ENCODE measurements around the gene ASB16. TPM values are rescaled to one million over a fixed set of nuclear protein-coding genes. Genes with fewer than 3 reads are reported as not detected.

Gene ASB16
- total and polyA plus RNA-seq, 10 of the 15 experiments (the other 5 are each of a cell fraction or from before 2014, with no cell fraction given) = 0.07 to 1.1 (median 0.44) TPM; not detected in 5

GRCh38 chr17:44128383-44128782 is 42.1 kb upstream of the ASB16 start:
- H2AFZ ChIP-seq (ENCODE audit: control insufficient read depth, low read depth, low read length) = no peak overlapping the region
- TF ChIP-seq, protein P1, sequence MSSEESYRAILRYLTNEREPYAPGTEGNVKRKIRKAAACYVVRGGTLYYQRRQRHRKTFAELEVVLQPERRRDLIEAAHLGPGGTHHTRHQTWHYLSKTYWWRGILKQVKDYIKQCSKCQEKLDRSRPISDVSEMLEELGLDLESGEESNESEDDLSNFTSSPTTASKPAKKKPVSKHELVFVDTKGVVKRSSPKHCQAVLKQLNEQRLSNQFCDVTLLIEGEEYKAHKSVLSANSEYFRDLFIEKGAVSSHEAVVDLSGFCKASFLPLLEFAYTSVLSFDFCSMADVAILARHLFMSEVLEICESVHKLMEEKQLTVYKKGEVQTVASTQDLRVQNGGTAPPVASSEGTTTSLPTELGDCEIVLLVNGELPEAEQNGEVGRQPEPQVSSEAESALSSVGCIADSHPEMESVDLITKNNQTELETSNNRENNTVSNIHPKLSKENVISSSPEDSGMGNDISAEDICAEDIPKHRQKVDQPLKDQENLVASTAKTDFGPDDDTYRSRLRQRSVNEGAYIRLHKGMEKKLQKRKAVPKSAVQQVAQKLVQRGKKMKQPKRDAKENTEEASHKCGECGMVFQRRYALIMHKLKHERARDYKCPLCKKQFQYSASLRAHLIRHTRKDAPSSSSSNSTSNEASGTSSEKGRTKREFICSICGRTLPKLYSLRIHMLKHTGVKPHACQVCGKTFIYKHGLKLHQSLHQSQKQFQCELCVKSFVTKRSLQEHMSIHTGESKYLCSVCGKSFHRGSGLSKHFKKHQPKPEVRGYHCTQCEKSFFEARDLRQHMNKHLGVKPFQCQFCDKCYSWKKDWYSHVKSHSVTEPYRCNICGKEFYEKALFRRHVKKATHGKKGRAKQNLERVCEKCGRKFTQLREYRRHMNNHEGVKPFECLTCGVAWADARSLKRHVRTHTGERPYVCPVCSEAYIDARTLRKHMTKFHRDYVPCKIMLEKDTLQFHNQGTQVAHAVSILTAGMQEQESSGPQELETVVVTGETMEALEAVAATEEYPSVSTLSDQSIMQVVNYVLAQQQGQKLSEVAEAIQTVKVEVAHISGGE (CRISPR knock-in tag; IDR thresholded peaks at IDR 0.05) = no peak
- ChIA-PET POLR2A (interaction anchor here (0.6 kb wide), 2 partner anchors 28 to 131 kb away, joined by 3 read pairs; no protein-coding TSS in a partner anchor), SMC1A (ENCODE audit: uncharacterized antibody, unreplicated experiment) (interaction anchor here (0.7 to 2.5 kb wide), 3 partner anchors 16 to 40 kb away, joined by 3 to 7 read pairs (median 3); no protein-coding TSS in a partner anchor), CTCF (interaction anchor here (0.7 kb wide), 1 partner anchor 13 kb away, joined by 4 read pairs; no protein-coding TSS in a partner anchor), RAD21 (ENCODE audit: unreplicated experiment) (no interaction called here)
- H3K4me2 ChIP-seq (ENCODE audit: control insufficient read depth, insufficient read depth) = no peak overlapping the region
- H3K36me3 ChIP-seq (ENCODE audit: control insufficient read depth in 2 of 2, insufficient read depth in 2 of 2, low read length in 1 of 2) = no peaks in the 10 kb centered on the region
- no peak for ATAC-seq
- H3K27ac ChIP-seq (ENCODE audit: control insufficient read depth, insufficient read depth) = no peak overlapping the region
- in situ Hi-C loops (cut with MboI) = no loop called here
- H3K9me3 ChIP-seq (replicated peaks; ENCODE audit: control insufficient read depth, insufficient read depth, low read length) = no peaks in the 10 kb centered on the region
- WGBS (ENCODE audit: insufficient coverage, insufficient replicate concordance, low lambda C conversion rate, missing lambda C conversion rate) = 77% methylated on average over 7 of the region's 7 CpGs
- H3K79me2 ChIP-seq (ENCODE audit: control insufficient read depth, insufficient read depth, low read length) = peaks cover 2% of the 10 kb centered on the region
- no peaks in the 10 kb centered on the region for H4K20me1 ChIP-seq (ENCODE audit: control insufficient read depth, insufficient read depth)
- DNase-seq (ENCODE audit: low read depth, low spot score) = no peak
- BruUV-seq (replicated peaks) = no TSS peak
- H3K4me1 ChIP-seq (ENCODE audit: control insufficient read depth, insufficient read depth, low read length) = peaks cover 9% of the 10 kb centered on the region
- no peak for FAIRE-seq
- no peaks in the 10 kb centered on the region for H3K27me3 ChIP-seq (replicated peaks in 1 of 2; ENCODE audit: control insufficient read depth in 2 of 2, insufficient read depth in 2 of 2, low read length in 1 of 2)
- no peak overlapping the region for H3K4me3 ChIP-seq
- intact Hi-C loops (cut with micrococcal nuclease; ENCODE audit: unreplicated experiment) = no loop called here
- H3K9ac ChIP-seq (ENCODE audit: control insufficient read depth, insufficient read depth, low read length) = no peak overlapping the region

DNA sequence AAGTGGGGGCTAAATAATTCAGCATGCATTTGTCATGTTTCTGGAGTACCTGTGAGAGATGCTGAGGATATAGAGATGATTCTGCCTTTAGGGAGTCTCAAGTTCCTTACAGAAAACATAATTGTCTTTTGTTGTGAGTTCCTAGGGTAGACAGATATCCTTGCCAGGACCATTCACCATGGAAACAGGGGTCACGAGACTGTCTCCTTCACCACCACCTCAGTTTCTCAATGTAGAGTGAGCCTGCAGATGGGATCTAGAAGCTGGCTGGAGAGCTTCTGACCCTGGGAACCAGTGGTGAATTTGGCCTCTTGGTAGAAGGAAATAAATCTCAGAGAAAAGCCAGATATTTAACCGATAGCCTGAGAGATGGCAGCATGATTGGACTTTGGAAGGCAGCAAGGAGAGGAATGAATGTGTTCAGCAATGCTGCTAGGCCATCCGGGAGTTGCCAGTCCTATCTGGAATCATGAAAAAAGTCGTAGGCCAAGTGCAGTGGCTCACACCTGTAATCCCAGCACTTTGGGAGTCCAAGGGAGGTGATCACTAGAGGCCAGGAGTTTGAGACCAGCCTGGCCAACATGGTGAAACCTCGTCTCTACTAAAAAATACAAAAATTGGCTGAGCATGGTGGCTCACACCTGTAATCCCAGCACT is 39.7 kb upstream of the ASB16 start:
- no peaks in the 10 kb centered on the region; a peak in 1 of 4 replicates for H3K27me3 ChIP-seq (replicated peaks in 1 of 2; ENCODE audit: control insufficient read depth in 2 of 2, insufficient read depth in 2 of 2, low read length in 1 of 2)
- H3K9me3 ChIP-seq (replicated peaks; ENCODE audit: control insufficient read depth, insufficient read depth, low read length) = no peaks in the 10 kb centered on the region
- SMC1A ChIA-PET (ENCODE audit: uncharacterized antibody, unreplicated experiment) = no interaction called here
- no peak for FAIRE-seq
- POLR2A ChIA-PET = interaction anchor here (0.6 kb wide), 1 partner anchor 13 kb away, joined by 3 read pairs; no protein-coding TSS in a partner anchor
- H3K27ac ChIP-seq (ENCODE audit: control insufficient read depth, insufficient read depth) = no peak overlapping the region
- no peak overlapping the region for H2AFZ ChIP-seq (ENCODE audit: control insufficient read depth, low read depth, low read length)
- no peaks in the 10 kb centered on the region for H3K36me3 ChIP-seq (ENCODE audit: control insufficient read depth in 2 of 2, insufficient read depth in 2 of 2, low read length in 1 of 2)
- H3K9ac ChIP-seq (ENCODE audit: control insufficient read depth, insufficient read depth, low read length) = no peak overlapping the region
- H3K79me2 ChIP-seq (ENCODE audit: control insufficient read depth, insufficient read depth, low read length) = no peaks in the 10 kb centered on the region
- no peak overlapping the region for H3K4me3 ChIP-seq
- 84% methylated on average over 5 of the region's 5 CpGs for WGBS (ENCODE audit: insufficient coverage, insufficient replicate concordance, low lambda C conversion rate, missing lambda C conversion rate)
- in situ Hi-C loops (cut with MboI) = no loop called here
- no TSS peak for BruUV-seq (replicated peaks)
- RAD21 ChIA-PET (ENCODE audit: unreplicated experiment) = no interaction called here
- no peak for DNase-seq (ENCODE audit: low read depth, low spot score)
- no peak overlapping the region for H3K4me2 ChIP-seq (ENCODE audit: control insufficient read depth, insufficient read depth)
- TF ChIP-seq SMARCA5 (IDR thresholded peaks at IDR 0.05) = no peak
- TF ChIP-seq CBX5 (IDR thresholded peaks at IDR 0.05; ENCODE audit: low read depth) = no peak
- TF ChIP-seq RELB (IDR thresholded peaks at IDR 0.05; ENCODE audit: low read depth) = no peak
- no peak for TF ChIP-seq NR2F1 (conservative IDR thresholded peaks at IDR 0.05)
- H4K20me1 ChIP-seq (ENCODE audit: control insufficient read depth, insufficient read depth) = no peaks in the 10 kb centered on the region
- peaks cover 9% of the 10 kb centered on the region for H3K4me1 ChIP-seq (ENCODE audit: control insufficient read depth, insufficient read depth, low read length)
- no peak for ATAC-seq
- CTCF ChIA-PET = no interaction called here
- intact Hi-C loops (cut with micrococcal nuclease; ENCODE audit: unreplicated experiment) = no loop called here
